Bronchus fibroblast of lung (primary cell): Measurements from ENCODE around the gene SNHG17. TPM values are rescaled to one million over a fixed set of nuclear protein-coding genes. Genes with fewer than 3 reads are reported as not detected.

Source experiments
- total RNA-seq: library from RNA; depleted of rRNA; stranded (reverse); fragments of >200 nt; gene quantifications from 2 replicates; pipeline ENCODE4 v1.2.3, GENCODE V29; 2015

The SNHG17 gene
- 12.8 and 15.6 TPM in 2 replicates for total RNA-seq

GRCh38 chr20:38434770-38435554 is at the start of gene SNHG17:
TSS of gene SNHG17 (minus strand) at chr20:38435328.

GRCh38 chr20:38472513-38473366 is 37.6 kb upstream of the SNHG17 start, which contains the start of gene RALGAPB:
TSS of gene RALGAPB (plus strand) at chr20:38472843. CDS start at chr20:38488433, 15,590 bp downstream.

Other genes starting within 250 kb of the SNHG17 start
- gene KIAA1755, start 174.6 kb downstream of the SNHG17 start, total RNA-seq = 0.89 and 1.5 TPM in 2 replicates
- gene BPI, start 131.2 kb downstream of the SNHG17 start, total RNA-seq = not detected in 2 replicates
- not detected in 2 replicates for gene LBP, start 88.8 kb downstream of the SNHG17 start, total RNA-seq
- 14.1 and 14.6 TPM in 2 replicates for gene RALGAPB, start 37.5 kb upstream of the SNHG17 start, total RNA-seq
- not detected in 2 replicates for gene ADIG, start 145.9 kb upstream of the SNHG17 start, total RNA-seq
- gene ARHGAP40, start 166.5 kb upstream of the SNHG17 start, total RNA-seq = not detected in 2 replicates